Vagina (tissue), 2 donors: ENCODE data around the gene TSNAXIP1. TPM values are rescaled to one million over a fixed set of nuclear protein-coding genes. Genes with fewer than 3 reads are reported as not detected.

Source experiments
- DNase-seq, 2 donors: peaks; one replicate each; pipeline ENCODE4 v3.0.0-alpha.2; 2017; ENCODE audit errors: extremely low spot score in 2 of 2
- H3K27ac ChIP-seq: fragments of 200-600 bp; sonication (generic); one replicate; pipeline ENCODE4 v1.5.1; 2019
- H3K27me3 ChIP-seq: fragments of 200-600 bp; sonication (generic); one replicate; pipeline ENCODE4 v1.5.1; 2019
- H3K36me3 ChIP-seq, 2 donors: fragments of 200-600 bp; sonication (generic); one replicate each; pipeline ENCODE4 v1.5.1; 2017 to 2019
- H3K4me1 ChIP-seq: fragments of 200-600 bp; sonication (generic); one replicate; pipeline ENCODE4 v1.5.1; 2019
- H3K4me3 ChIP-seq, 2 donors: fragments of 200-600 bp; sonication (generic); 1 replicate in 1 of 2; 2 replicates in 1 of 2; pipeline ENCODE4 v1.5.1; 2016 to 2019
- H3K9me3 ChIP-seq: fragments of 200-600 bp; sonication (generic); one replicate; pipeline ENCODE4 v1.5.1; 2019
- POLR2A ChIP-seq, 2 donors: fragments of 450-650 bp; IDR thresholded peaks; one replicate each; pipeline ENCODE4 v1.6.1; 2017; ENCODE audit warnings: antibody characterized with exemption in 2 of 2, mild to moderate bottlenecking in 2 of 2, moderate library complexity in 2 of 2
- POLR2AphosphoS5 ChIP-seq, 2 donors: sonication (generic); formaldehyde crosslinking; IDR thresholded peaks; one replicate each; pipeline ENCODE4 v1.9.0; 2017; ENCODE audit warnings: antibody characterized with exemption in 2 of 2, mild to moderate bottlenecking in 2 of 2, low read depth in 1 of 2; ENCODE audit not compliant: insufficient read depth in 1 of 2
- intact Hi-C: fragments of 100-400 bp; cut with DNase I; formaldehyde crosslinking; loops from one replicate; pipeline ENCODE4 v1.15.1; 2023
- total RNA-seq: library from RNA; depleted of rRNA; stranded (reverse); fragments of >200 nt; gene quantifications from one replicate; pipeline ENCODE4 v1.2.3, GENCODE V29; 2016
- TF ChIP-seq, protein P1 (sequence below), 3 experiments: fragments of 450-650 bp in 2 of 3; fragments of 200-600 bp in 1 of 3; sonication (generic) in 1 of 3; IDR thresholded peaks; one replicate each; pipeline ENCODE4 v1.5.1; 2017 to 2019; ENCODE audit warnings: antibody characterized with exemption in 3 of 3, mild to moderate bottlenecking in 2 of 3, moderate library complexity in 2 of 3

Gene TSNAXIP1
- total RNA-seq, 1 donor from 2014 or later, result not detected

DNA sequence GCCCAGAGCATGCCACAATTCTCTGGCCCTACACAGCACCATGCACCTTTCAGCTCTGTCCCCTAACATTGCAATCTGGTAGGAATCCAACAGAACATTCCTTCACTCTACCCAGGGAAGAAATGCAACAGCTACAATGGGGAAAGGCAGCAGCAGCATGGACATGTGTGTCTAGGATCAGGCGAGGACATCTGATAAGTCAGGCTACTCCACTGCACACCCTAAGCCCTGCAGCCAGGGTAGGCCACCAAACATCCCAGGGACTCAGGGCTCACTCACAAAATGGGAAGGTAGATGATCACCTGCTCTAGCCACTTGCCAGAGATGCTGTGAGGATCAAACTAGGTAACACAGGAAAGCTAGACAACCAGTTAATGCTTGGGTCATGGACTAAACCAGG is 5.4 kb upstream of the TSNAXIP1 start:
- Histone ChIP-seq H3K4me1 (peaks cover 57% of the 10 kb centered on the region), H3K4me3 (no peak overlapping the region), H3K27me3 (no peaks in the 10 kb centered on the region), H3K36me3 (peaks cover 0 to 12% of the 10 kb centered on the region in 2 donors), H3K9me3 (no peaks in the 10 kb centered on the region), H3K27ac (no peak overlapping the region)
- TF ChIP-seq POLR2AphosphoS5 (IDR thresholded peaks at IDR 0.05; ENCODE audit: insufficient read depth in 1 of 2, low read depth in 1 of 2), result no peak
- TF ChIP-seq, protein P1, sequence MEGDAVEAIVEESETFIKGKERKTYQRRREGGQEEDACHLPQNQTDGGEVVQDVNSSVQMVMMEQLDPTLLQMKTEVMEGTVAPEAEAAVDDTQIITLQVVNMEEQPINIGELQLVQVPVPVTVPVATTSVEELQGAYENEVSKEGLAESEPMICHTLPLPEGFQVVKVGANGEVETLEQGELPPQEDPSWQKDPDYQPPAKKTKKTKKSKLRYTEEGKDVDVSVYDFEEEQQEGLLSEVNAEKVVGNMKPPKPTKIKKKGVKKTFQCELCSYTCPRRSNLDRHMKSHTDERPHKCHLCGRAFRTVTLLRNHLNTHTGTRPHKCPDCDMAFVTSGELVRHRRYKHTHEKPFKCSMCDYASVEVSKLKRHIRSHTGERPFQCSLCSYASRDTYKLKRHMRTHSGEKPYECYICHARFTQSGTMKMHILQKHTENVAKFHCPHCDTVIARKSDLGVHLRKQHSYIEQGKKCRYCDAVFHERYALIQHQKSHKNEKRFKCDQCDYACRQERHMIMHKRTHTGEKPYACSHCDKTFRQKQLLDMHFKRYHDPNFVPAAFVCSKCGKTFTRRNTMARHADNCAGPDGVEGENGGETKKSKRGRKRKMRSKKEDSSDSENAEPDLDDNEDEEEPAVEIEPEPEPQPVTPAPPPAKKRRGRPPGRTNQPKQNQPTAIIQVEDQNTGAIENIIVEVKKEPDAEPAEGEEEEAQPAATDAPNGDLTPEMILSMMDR (IDR thresholded peaks at IDR 0.05), result no peak
- TF ChIP-seq POLR2A (IDR thresholded peaks at IDR 0.05), result no peak
- intact Hi-C loops, result no loop called here
- no peak for DNase-seq

DNA sequence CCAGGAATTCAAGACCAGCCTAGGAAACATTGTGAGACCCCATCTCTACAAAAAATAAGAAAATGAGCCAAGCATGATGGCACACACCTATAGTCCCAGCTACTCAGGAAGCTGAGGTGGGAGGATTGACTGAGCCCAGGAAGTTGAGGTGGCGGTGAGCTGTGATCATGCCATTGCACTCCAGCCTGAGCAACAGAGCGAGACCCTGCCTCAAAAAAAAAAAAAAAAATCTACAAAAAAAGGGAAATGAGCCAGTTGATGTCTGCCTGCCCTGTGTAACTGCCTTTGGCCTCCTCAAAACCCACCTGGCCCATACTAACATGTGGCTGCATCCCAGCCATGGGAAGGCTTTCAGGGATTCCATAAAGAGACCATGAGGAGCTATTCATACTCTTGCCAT is 4.8 kb upstream of the TSNAXIP1 start:
- Histone ChIP-seq H3K27me3 (no peaks in the 10 kb centered on the region), H3K36me3 (peaks cover 0 to 12% of the 10 kb centered on the region in 2 donors), H3K4me1 (peaks cover 57% of the 10 kb centered on the region), H3K4me3 (no peak overlapping the region), H3K27ac (no peak overlapping the region), H3K9me3 (no peaks in the 10 kb centered on the region)
- intact Hi-C loops, result no loop called here
- DNase-seq, result no peak
- TF ChIP-seq POLR2A (IDR thresholded peaks at IDR 0.05) (no peak), POLR2AphosphoS5 (IDR thresholded peaks at IDR 0.05; ENCODE audit: insufficient read depth in 1 of 2, low read depth in 1 of 2) (no peak)
- TF ChIP-seq, protein P1 (IDR thresholded peaks at IDR 0.05), result no peak

DNA sequence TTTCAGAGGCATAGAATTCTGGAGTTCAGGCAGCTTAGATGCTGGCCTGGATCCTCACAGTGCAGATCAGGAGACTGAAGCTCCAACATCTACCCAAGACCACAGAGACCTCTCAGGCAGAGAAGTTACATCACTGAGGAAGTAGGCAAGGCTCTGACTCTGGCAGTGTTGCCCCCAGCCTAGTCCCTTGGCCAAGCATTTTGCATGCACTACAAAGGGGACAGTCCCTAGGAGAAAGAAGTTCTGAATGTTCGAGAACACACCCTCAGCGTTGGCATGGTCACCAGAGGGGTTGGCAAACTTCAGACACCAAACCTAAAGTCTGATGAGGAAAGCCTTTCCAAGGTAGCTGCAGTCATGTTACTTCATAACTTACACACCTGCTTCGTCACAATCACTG is 2.8 kb upstream of the TSNAXIP1 start:
- Histone ChIP-seq H3K4me1 (peaks cover 64% of the 10 kb centered on the region), H3K27ac (no peak overlapping the region), H3K4me3 (no peak overlapping the region), H3K27me3 (no peaks in the 10 kb centered on the region), H3K9me3 (no peaks in the 10 kb centered on the region), H3K36me3 (peaks cover 0 to 8% of the 10 kb centered on the region in 2 donors)
- DNase-seq, result no peak
- intact Hi-C loops, result no loop called here
- TF ChIP-seq POLR2A (IDR thresholded peaks at IDR 0.05) (no peak), POLR2AphosphoS5 (IDR thresholded peaks at IDR 0.05; ENCODE audit: insufficient read depth in 1 of 2, low read depth in 1 of 2) (no peak)
- TF ChIP-seq, protein P1 (IDR thresholded peaks at IDR 0.05), result no peak

DNA sequence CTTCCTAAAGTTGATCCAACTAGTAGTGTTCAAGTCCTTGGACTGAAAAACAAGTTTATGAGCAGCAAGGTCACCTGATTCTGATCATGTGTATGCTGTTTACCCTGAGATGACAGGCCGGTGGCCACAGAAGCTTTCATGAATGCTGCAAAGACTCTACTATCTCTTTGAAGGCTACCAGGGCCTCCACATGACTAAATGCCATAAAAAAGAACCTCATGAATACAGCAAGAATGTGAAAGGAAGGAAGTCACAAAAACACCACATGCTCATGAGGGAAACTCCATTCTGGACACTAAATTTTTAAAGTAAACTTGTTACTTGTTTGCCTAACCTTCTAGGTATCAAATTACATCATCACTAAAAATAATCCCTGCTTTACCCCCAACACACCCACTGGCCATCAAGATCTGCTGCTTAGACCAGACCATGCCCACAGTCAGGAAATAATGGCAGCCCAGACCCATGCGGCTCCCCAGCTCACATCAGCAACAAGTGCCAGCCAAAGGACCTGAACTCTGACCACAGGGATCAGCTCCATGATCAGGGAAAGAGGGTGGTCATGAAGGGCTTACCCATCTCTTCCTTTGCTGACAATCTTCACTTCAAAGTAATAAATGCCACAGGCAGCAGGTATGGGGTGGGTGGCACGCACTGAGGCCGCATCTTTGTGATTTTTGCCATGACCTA is 1.7 kb upstream of the TSNAXIP1 start:
- no peaks in the 10 kb centered on the region for H3K27me3 ChIP-seq
- H3K36me3 ChIP-seq, result peaks cover 0 to 7% of the 10 kb centered on the region in 2 donors
- no peaks in the 10 kb centered on the region for H3K9me3 ChIP-seq
- TF ChIP-seq, protein P1 (IDR thresholded peaks at IDR 0.05), result no peak
- TF ChIP-seq POLR2AphosphoS5 (IDR thresholded peaks at IDR 0.05; ENCODE audit: insufficient read depth in 1 of 2, low read depth in 1 of 2), result no peak
- no peak for TF ChIP-seq POLR2A (IDR thresholded peaks at IDR 0.05)
- H3K27ac ChIP-seq, result peak overlapping the region; percentile 89
- H3K4me3 ChIP-seq, result peak overlapping the region; percentile 99 to 100
- peaks cover 59% of the 10 kb centered on the region for H3K4me1 ChIP-seq
- intact Hi-C loops, result no loop called here
- no peak for DNase-seq

DNA sequence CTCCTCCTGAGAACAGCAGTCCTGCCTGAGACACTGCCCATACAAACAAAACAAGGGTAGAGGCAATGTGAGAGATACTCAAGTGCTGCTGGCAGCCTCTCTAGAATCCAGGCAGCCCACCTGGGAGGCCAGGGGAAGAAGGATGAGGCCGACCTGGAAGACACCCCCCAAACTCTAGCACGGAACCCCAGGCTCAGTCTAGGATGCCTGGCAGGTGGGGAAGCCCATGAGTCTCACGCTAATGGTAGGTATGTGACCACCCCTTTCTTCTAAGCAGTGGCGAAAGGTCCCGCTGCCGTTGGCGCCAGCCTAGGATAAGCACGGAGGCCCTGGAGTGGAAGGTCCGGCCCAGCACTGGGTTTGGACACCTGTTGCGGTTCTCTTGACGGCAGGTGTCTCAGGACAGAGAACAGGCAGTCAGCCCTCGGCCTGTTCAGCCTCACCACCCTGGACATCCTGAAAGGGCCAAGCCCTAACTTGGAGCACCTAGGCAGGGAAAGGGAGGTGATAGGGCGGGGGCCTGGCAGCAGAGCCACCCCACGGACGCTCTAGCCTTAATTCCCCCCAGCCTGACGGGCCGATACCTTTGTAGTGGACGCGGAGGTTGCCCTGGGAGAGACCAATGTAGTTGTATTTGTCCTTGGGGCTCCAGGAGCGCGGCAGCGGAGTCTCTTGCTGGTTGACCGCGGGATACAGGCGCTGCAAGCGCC is 816 bp upstream of the TSNAXIP1 start:
- no peak for TF ChIP-seq POLR2A (IDR thresholded peaks at IDR 0.05)

More for the DNA sequence above, 816 bp upstream of the TSNAXIP1 start:
- Histone ChIP-seq H3K27me3 (no peaks in the 10 kb centered on the region), H3K27ac (peak overlapping the region; percentile 89), H3K9me3 (no peaks in the 10 kb centered on the region), H3K4me1 (peaks cover 50% of the 10 kb centered on the region), H3K36me3 (peaks cover 0 to 7% of the 10 kb centered on the region in 2 donors), H3K4me3 (peak overlapping the region; percentile 99 to 100)
- DNase-seq, result peak in 1 of 2 donors; percentile 89
- intact Hi-C loops, result no loop called here
